T-helper 1 cell (primary cell): ENCODE measurements around the gene IFI27L2.
"Not testable (repeated sequence)": the region's sequence is repeated elsewhere in the genome, so short reads cannot be mapped to it uniquely, and the experiment has no call there.

Experiments used
- DNase-seq, 5 donors: peaks; one replicate each; pipeline ENCODE4 v3.0.0-alpha.2; 2012 to 2020
- total RNA-seq, 4 donors: gene quantifications; one replicate each; lab custom pipeline; 2026; lab: John Stamatoyannopoulos, UW

The IFI27L2 gene, protein sequence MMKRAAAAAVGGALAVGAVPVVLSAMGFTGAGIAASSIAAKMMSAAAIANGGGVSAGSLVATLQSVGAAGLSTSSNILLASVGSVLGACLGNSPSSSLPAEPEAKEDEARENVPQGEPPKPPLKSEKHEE
- 4.3 to 10.7 (median 8.7) reads per million in 4 donors for total RNA-seq

DNA sequence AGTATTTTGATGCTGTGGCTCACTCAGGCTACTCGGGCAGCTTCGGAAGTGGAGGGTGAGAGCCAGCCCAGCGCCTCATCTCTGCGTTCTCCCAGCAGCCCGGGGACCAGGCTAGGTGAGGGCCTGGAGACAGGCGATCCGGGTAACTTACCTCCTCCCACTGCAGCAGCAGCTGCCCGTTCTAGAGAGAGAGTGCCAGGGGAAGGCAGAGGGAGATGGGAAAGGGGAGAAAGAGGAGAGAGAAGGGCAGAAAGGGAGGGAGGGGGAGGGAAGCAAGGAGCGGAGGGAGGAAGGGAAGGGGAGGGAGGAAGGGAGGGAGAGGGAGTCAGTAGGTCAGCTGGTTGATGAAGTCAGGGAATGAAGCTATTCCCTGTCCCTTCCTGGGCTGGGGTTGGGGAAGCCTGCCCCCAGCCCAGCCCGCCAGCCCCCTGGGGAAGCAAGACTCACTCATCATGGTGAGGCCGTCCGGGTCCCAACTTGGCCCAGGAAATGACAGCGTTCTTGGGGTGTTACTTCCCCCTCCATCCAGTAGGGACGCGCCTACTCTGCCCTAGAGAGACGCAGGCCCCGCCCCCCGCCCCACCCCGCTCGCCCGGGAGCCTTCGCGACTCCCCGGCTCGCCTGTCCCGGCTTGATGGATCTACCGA is at the start of gene IFI27L2:
TSS of gene IFI27L2 (minus strand) at position 494 of the 647 bp plus-strand sequence. CDS start at position 454, 40 bp downstream.
- DNase-seq, result peak; percentile 49 to 84 (median 60)

DNA sequence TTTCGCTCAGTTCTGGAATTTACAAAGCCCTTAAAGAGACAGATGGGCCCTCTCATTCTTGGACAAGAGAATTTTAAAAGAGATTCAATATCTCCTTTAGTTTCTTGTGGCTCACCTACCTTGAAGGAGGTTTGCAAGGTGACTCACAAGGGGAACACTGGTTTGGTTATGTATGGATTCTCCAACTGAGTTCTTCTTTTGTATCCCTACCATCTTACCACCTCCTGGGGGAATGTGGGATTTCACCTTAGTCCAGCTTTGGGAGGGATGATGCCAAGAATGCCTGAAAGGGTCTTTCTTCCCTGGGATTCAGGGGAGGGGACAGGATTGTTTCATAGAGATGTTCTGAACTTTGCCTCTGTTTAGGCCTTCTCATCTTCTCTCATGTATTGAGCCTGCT is 48.4 kb upstream of the IFI27L2 start:
- DNase-seq, result no peak

DNA sequence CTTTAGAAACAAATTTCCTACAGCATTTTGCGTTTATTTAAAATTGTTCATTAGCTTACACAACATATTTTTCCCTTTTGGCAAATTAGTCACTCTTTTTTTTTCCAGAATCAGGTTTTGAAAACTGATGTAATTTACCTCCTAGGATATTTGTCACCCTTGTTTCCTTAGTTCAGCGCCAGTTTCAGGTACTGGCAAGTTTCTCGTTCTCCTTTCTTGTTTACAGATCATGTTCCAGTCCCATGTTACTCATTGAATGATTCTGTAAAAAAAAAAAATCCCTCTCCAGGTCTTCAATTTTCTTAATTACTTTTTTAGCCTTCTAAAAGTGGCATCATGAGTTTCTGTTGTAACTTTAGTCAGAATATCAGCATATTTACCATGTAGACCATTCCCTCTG is 47.4 kb upstream of the IFI27L2 start:
- no peak for DNase-seq

DNA sequence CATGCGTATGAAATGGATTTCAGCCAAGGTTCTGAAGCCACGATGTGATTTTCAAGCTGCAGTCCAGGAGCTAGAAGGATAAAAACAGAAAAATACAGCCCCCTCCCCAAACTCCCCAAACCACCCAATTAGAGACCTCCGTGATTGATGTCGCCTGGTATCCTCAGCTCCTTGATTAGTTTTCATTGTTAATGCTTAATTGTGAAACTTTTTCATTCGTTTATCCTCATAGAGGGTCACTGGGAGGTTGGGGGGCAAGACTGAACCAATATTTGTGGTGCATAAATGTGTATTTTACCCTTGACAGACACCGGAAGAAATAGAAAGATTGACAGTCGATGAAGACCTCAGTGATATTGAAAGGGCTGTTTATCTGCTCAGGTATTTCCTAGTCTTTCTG is 46.3 kb upstream of the IFI27L2 start:
- DNase-seq, result no peak

DNA sequence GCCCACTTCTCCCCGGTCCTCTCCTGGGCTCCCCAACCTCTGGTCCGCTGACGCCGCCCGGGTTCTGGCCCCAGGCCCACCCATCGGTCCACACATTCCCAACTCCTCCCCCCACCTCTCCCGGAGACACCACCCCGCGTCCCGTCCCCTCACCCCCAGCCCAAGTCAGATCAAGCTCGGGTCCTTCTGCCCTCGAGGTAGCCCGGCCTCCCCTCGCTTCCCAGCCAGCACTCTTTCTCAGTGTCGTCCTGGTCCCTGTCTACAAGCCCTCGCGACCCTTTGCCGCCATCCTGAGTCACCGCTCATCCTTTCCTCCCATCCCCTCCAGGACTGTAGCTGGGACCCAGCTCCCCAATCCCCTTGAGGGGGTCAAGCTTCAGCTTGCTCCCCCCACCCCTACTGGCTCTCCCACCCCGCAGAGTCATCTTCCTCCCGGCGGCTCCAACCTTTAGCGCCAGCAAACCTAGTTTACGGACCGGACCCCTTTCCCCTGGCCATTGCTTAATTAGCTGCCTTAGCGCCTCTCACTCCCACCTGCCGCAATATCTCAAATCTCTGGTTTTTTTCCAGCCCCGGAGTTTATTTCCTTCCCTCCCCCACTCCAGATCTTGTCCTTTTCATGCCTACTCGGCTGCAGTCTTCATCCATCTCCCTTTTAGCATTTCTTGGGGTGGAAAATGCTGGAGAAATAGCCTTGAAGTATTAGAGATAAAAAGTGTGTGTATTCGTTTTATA is 45.8 kb upstream of the IFI27L2 start:
- peak in 1 of 5 donors; percentile 11 for DNase-seq

DNA sequence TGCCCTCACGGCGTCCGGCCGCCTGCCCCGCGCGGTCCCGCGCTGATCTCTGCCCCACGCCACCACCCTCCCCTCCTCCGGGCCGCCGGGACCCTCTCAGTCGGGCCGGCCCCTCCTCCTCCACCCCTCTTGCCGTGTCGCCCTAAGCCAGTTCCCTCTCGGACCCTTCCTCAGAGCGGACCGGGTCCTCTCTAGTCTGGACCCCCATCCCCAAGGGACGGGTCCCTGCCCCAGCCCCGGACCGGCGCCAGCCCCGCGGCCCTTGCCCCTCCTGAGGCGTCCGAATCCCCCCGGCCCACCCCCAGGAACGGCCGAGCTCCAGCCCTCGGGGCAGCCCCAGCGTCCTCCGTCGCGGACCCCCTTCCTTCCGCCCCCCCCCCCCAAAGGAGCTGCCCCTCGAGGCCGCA is 45.2 kb upstream of the IFI27L2 start:
- no peak for DNase-seq

DNA sequence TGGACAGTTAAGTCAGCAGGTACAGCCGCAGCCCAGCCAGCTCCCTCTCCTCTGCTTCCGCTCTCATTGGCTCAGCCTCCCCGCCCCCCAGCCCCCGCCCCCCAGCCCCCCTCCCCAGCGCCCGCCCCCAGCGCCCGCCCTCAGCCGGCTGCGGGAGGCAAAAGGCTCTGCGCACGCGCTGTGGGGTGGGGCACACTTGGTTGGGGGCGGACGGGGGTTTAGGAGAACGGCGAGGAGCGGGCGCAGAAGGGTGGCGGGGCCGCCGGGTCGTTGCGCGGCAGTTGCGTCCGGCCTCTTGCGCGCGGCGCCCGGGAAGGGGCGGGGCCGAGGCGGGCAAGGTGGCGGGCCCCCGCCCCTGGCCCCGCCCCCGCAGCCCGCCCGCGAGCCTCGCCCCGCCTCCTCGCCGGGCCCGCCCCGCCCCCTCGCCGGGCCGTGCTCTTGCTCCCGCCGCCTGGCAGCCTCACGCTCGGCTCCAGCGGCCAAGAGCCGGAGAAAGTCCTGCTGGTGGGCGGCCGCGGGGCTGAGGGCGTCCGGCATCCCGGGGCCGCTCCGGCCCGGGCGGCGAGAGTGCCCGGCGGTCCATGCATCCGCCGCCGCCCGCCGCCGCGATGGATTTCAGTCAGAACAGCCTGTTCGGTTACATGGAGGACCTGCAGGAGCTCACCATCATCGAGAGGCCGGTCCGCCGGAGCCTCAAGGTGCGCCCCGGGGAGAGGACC is 44.6 kb upstream of the IFI27L2 start, which contains the start of gene PPP4R4:
TSS of gene PPP4R4 (plus strand) at position 438 of the 719 bp plus-strand sequence. CDS start at position 582, 144 bp downstream.
- peak; percentile 80 to 93 (median 81) for DNase-seq

DNA sequence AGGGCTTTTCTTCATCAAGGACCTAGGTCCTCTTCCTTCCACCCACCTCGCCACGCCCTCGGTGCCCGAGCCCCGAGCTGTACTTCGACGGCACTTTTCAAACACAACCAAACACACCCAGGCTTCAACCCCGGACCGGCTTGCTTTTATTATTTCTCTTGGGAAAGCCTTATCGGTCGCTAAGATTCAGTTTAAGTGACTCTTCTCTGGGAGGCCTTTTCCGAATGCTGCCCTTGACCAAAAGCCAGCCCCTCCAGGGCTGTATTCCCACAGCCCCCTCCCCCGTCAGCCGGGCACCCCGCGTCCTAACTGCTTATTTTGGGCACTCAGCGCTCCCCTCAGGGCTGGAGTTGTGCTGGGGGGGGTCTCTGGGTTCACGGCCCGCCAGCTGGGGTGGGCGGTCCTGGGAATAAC is 44.1 kb upstream of the IFI27L2 start:
- DNase-seq, result peak in 1 of 5 donors; percentile 34

DNA sequence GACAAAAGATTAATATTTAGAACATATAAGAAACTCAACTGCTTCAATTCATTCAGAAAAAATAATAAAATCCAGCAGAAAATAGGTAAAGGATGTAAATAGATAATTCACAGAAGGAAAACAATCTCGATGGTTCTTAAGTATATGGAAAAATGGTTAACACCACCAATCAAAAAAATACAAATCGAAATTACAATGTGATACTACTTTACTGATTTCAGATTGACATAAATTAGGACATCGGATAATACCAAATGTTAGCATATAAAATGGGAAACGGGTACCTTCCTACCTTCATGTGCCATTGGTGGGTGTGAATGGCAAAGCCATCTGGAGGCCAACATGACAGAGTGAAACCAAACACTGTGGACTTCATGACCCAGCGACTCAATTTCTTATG is 43.1 kb upstream of the IFI27L2 start:
- DNase-seq, result no peak

DNA sequence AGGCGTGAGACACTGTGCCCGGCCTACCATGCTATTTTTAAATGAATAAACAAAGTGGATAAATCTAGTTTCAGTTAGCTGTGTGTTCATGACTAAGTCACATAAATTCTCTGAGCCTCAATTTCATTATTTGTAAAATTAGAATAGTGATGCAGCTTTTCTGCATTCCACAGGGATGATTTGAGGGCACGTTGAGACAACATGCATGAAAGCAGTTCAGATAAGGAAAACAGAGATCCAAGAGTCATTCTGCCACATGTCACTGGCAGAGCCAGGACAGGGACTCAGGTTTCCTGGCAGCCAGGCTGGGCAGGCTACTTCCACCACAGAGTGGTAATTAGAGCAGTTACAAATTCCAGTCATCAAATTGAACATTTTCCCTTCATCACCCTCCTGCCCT is 41.8 kb upstream of the IFI27L2 start:
- DNase-seq, result no peak

DNA sequence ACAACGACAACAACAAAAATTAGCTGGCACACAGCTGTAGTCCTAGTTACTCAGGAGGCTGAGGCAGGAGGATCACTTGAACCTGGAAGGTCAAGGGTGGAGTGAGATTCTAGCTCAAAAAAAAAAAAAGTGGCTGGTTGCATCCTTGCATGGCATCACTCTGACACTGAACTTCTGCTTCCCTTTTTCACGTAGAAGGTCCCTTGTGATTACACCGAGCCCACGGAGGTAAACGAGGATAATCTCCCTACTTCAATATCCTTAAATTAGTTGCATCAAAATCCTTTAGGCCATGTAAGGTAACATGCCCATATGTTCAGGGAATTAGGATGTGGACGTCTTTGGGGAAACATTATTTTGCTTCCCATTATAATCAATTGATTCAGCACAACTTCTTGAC is 40.7 kb upstream of the IFI27L2 start:
- DNase-seq, result no peak

DNA sequence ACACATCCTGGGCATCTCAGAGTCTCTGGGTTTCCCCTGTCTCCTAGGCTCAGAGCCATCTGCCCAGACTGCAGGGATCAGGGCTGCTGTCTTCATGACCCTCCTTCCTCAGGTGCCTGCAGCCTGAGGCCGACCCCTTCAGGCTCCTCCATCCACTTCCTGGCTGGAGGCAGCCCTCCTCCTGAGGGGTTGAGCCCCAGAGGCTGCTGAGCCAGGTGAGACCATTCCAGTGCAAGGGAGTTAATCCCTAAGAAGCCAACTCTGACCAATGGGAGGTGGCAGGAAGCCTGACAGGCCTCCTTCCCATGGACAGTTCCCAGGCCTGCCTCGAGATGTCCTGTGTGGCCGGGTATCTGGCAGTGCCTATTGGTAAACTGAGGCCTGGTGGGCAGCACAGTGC is 36.3 kb upstream of the IFI27L2 start:
- DNase-seq, result no peak

DNA sequence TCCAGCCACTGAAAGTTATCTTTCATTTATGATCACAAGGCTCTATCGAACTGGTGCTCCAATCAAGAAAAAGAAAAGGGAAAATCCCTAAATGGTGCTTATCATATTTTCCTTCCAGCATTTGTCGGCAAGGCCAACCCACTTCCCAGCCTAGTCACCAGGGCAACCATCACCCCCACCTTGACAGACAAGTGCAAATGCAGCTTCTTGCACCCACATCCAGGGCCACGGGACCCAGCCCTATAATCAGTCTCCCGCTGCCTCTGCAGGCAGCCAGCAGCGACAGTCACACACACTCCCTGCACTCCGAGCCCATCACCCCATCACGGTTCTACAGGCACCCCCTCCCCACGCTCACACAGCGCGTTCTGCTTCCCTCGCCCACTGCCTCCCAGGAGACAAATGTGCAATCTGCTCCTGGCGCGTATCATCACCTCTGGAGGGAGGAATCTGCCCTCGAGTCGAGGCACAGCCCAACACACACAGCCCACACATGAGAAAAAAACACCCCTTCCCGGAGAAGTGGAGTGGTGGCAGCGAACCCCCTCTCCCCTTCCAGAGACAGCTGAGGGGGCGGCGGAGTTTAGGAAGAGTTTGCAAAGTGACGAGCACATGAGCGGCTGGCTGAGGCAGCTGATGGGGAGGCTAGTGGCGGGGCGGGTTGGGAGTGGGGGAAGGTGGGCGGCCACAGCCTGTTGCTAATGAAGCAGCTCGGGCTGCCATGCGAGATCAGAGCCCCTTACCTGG is 35.5 kb upstream of the IFI27L2 start:
- no peak for DNase-seq

DNA sequence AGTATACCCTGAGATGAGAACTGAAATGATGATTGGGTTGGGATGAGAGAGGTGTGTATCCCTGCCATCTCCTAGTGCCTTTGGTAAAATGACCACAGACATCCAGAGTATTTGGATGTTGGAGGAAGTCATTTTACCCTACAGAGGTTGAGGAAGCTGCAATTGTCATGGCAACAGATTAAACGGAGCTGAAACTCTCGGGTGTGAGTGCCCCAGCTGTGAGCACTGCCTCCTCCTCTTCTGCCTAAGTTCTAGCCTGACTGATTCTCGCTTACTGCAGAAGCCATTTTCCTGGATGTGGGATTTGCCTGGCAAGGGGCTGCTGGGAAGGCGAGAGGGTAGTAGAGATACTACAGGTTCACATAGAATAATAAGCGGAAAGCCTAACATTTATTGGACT is 34.4 kb upstream of the IFI27L2 start:
- DNase-seq, result no peak

DNA sequence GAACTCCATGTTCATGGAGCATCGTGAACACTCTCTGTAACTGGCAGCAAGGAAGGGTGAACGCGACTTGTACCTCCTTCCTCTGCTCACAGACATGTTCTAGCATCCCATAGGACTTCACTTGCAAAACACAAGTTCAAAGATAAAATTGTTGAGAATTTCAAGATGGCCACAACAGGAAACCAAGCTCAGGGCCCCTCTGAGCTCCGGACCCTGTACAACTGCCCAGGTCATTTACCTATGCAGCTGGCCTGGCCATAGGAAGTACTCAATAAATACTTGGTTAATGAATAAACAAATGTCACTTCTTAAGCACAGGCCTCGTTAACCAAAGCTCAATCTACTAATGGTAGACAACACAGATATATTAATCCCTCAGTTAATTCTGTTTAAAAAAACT is 33.1 kb upstream of the IFI27L2 start:
- DNase-seq, result no peak

DNA sequence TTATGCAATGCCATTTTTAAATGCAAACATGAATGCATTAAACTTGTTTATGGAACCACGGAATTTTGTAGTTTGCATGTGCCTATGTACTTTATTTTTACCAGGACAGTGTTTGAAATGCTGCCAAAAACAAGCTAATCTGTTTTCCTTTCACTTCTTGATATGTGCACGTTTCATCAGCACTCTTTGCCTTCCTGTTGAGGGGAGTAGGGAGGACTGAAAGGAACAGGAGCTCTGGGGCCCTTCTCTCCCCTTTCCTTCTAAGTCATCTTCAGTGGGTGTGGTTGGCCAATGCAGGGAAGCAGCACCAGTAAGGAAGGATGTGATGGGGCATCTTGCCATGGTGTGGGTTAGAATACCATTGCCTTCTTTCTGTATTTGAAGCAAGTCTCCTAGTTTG is 32.6 kb upstream of the IFI27L2 start:
- DNase-seq, result peak in 1 of 5 donors; percentile 22

DNA sequence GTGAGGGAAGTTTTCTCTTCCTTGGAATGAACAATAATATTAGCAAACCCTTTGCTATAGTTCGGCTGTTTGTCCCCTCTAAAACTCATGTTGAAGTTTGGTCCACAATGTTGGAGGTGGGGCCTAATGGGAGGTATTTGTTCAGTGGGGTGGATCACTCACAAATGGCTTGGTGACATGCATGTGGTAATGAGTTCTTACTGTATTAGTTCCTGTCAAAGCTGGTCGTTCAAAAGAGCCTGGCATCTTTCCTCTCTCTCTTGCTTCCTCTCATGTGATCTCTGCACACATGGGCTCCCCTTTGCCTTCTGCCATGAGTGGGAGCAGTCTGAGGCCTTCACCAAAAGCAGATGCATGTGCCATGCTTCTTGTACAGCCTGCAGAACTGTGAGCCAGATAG is 31.7 kb upstream of the IFI27L2 start:
- no peak for DNase-seq

DNA sequence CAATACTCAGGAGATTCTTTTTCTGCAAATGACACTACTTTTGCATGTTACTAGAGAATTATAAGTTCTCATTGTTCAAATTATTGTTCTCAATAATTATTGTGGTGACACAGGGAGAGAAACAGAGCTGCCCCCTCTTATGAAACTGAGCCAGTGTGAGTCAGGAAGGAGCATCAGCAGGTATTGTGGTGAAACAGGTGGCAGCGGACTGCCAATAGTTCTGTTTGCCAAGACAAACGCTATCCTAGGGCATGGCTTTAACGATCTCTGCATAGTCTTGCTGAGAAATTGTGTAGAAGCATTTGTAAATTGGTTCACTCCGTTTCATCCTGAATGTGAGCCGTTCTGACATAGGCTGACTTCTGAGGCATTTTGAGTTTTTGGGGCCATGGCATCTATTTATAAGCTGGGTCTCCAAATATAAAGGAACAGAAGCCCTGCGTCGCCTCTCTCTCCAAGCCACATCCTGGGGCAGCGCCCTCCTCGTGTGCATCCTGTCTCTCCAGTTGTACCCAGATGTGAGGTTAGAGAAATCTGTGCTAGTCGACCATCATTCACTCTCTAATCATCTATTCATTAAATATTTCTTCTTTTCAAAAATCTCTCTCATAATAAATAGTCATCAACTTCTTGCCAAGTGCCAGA is 29.0 kb upstream of the IFI27L2 start:
- peak in 1 of 5 donors; percentile 61 for DNase-seq

DNA sequence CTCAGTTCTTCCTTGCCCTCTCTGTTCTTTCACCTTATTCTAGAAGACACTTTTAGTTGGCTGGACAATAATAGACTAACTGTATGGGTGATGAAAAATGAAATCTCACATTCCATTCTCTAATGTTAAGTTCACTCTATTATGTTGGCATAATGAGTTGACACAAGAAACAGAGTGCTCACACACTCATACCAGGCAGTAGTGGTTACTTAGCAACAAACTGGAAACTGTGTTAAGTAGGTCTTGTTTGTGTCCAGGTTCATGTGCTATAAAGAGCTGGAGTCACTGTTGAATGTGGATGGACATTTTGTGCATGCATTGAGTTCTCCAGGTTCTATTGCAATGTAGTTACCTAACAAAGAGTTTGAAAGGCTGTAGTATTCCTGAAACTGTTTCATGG is 27.8 kb upstream of the IFI27L2 start:
- DNase-seq, result no peak

DNA sequence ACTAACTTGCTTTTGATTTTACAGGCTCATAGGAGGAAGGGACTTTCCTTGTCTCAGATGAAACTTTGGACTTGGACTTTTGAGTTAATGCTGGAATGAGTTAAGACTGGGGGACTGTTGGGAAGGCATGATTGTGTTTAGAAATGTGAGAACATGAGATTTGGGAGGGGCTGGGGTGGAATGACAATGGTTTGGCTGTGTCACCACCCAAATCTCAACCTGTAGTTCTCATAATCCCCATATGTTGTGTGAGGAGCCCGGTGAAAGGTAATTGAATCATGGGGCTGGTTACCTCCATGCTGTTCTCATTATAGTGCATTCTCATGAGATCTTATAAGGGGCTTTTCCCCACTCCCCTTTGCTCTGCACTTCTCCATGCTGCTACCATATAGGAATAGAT is 26.7 kb upstream of the IFI27L2 start:
- DNase-seq, result not testable (repeated sequence)

DNA sequence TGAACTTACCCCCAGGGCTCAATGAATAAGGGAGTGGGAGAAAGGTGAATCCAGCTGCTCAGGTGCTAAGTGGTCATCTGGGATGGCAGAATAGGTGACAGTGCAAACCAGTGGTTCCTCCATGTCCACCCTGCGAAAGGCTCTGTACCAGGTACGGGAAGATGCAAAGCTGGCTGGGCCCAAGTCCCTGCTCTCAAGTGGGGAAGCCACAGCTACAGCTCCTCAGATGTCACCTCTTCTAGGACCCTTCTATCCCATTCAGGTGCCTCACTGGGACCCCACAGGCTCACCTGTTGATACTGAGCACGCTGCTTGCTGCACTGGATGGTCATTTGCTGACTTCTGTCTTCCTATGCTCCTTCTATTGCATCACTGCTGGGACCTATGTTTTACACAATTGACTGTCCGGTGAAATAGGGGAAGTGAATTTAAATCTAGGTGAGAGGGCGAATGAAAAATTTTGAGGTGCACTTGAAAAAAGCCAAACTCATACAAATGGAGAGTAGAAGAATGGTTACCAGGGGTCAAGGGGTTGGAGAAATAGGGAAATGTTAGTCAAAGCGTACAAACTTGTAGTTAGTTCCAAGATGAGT is 24.4 kb upstream of the IFI27L2 start:
- no peak for DNase-seq

DNA sequence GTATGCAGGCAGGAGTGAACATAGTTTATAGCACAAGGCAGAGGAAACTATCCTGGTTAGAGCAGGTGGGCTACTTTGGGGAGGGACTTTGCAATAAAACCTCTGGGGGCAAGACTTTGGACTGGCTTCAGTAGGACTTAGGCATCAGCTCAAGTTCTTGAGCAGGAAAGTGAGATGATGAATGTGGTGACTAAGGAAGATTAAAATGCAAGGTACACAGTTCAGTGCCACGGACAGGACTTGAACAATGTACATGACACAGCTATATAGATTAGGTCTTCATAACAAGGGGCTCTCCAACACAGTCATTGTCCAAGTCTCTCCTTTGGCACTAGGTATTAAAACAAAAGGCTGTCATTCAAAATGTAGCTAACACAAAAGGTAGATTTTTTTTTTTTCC is 23.3 kb upstream of the IFI27L2 start:
- DNase-seq, result no peak
